ENCODE results near the gene KIAA1671. TPM values are rescaled to one million over a fixed set of nuclear protein-coding genes. Genes with fewer than 3 reads are reported as not detected.

KIAA1671 gene
- total and polyA plus RNA-seq, 2 of the 13 experiments (the other 11 are each of a cell fraction or from before 2014, with no cell fraction given), result 13.5 to 13.6 TPM

DNA sequence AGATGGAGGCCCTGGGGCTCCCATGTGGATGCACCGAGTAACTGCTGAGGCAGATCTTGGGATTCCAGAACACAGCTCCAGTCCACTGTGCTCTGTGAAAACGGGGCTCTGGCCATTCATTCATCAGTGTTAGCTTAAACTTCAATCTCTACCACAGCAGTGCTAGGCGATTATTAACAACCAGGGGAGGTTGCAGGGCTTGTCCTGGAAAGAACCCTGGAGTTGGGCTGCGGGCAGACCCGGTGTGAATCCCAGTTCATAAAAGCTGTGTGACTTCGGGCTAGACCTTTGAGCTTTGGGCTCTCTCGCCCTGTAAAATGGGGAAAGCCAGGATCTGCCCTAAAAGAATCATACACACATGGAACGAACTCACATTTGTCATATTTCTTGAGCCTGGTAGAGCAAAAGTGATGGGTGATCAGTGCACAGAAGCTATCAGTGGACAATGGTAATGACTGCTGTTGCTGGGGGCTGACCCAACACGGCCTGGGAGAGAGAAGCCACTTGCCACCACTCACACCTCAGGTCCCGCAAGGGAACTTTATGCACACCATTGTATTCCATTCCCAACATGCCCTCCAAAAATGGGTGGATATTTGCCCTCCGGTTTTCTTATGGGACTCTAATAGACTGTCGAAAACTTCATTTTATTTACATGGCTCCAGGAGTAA lies 231.6 kb downstream of the KIAA1671 start (continued):
- TF ChIP-seq HOXA9 (CRISPR knock-in tag; IDR thresholded peaks at IDR 0.05; ENCODE audit: borderline replicate concordance) (no peak), ZNF431 (CRISPR knock-in tag; IDR thresholded peaks at IDR 0.05; ENCODE audit: borderline replicate concordance, low read depth) (0 out of 2 replicates have a peak, but pooled peaks have one; percentile 27), SMAD3 (CRISPR knock-in tag; IDR thresholded peaks at IDR 0.05) (no peak), ZFP1 (CRISPR knock-in tag; IDR thresholded peaks at IDR 0.05) (no peak), RXRB (CRISPR knock-in tag; IDR thresholded peaks at IDR 0.05; ENCODE audit: borderline replicate concordance) (peak; percentile 58), NFE2 (CRISPR knock-in tag; IDR thresholded peaks at IDR 0.05) (no peak), BRD4 (CRISPR knock-in tag; IDR thresholded peaks at IDR 0.05) (no peak), ELF3 (CRISPR knock-in tag; IDR thresholded peaks at IDR 0.05) (no peak), CBX2 (IDR thresholded peaks at IDR 0.05; ENCODE audit: low read depth, low read length) (no peak), CBX2 (CRISPR knock-in tag; IDR thresholded peaks at IDR 0.05; ENCODE audit: low read depth) (no peak), MXD4 (CRISPR knock-in tag; IDR thresholded peaks at IDR 0.05) (no peak), ZNF615 (CRISPR knock-in tag; IDR thresholded peaks at IDR 0.05; ENCODE audit: borderline replicate concordance) (no peak), POLR2A (IDR thresholded peaks at IDR 0.05; ENCODE audit: insufficient read depth in 1 of 2, low read depth in 2 of 2, low read length in 2 of 2) (peak in 1 of 2 experiments; percentile 29; a peak in 1 of 4 replicates), TP53 (CRISPR knock-in tag; conservative IDR thresholded peaks at IDR 0.05) (no peak), DNMT1 (CRISPR knock-in tag; IDR thresholded peaks at IDR 0.05) (no peak)
- TF ChIP-seq, protein P1, sequence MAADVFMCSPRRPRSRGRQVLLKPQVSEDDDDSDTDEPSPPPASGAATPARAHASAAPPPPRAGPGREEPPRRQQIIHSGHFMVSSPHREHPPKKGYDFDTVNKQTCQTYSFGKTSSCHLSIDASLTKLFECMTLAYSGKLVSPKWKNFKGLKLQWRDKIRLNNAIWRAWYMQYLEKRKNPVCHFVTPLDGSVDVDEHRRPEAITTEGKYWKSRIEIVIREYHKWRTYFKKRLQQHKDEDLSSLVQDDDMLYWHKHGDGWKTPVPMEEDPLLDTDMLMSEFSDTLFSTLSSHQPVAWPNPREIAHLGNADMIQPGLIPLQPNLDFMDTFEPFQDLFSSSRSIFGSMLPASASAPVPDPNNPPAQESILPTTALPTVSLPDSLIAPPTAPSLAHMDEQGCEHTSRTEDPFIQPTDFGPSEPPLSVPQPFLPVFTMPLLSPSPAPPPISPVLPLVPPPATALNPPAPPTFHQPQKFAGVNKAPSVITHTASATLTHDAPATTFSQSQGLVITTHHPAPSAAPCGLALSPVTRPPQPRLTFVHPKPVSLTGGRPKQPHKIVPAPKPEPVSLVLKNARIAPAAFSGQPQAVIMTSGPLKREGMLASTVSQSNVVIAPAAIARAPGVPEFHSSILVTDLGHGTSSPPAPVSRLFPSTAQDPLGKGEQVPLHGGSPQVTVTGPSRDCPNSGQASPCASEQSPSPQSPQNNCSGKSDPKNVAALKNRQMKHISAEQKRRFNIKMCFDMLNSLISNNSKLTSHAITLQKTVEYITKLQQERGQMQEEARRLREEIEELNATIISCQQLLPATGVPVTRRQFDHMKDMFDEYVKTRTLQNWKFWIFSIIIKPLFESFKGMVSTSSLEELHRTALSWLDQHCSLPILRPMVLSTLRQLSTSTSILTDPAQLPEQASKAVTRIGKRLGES (CRISPR knock-in tag; IDR thresholded peaks at IDR 0.05; ENCODE audit: borderline replicate concordance), result no peak
- TF ChIP-seq, protein P2, sequence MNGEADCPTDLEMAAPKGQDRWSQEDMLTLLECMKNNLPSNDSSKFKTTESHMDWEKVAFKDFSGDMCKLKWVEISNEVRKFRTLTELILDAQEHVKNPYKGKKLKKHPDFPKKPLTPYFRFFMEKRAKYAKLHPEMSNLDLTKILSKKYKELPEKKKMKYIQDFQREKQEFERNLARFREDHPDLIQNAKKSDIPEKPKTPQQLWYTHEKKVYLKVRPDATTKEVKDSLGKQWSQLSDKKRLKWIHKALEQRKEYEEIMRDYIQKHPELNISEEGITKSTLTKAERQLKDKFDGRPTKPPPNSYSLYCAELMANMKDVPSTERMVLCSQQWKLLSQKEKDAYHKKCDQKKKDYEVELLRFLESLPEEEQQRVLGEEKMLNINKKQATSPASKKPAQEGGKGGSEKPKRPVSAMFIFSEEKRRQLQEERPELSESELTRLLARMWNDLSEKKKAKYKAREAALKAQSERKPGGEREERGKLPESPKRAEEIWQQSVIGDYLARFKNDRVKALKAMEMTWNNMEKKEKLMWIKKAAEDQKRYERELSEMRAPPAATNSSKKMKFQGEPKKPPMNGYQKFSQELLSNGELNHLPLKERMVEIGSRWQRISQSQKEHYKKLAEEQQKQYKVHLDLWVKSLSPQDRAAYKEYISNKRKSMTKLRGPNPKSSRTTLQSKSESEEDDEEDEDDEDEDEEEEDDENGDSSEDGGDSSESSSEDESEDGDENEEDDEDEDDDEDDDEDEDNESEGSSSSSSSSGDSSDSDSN (CRISPR knock-in tag; IDR thresholded peaks at IDR 0.05), result 0 out of 2 replicates have a peak, but pooled peaks have one; percentile 43
- TF ChIP-seq, protein P3, sequence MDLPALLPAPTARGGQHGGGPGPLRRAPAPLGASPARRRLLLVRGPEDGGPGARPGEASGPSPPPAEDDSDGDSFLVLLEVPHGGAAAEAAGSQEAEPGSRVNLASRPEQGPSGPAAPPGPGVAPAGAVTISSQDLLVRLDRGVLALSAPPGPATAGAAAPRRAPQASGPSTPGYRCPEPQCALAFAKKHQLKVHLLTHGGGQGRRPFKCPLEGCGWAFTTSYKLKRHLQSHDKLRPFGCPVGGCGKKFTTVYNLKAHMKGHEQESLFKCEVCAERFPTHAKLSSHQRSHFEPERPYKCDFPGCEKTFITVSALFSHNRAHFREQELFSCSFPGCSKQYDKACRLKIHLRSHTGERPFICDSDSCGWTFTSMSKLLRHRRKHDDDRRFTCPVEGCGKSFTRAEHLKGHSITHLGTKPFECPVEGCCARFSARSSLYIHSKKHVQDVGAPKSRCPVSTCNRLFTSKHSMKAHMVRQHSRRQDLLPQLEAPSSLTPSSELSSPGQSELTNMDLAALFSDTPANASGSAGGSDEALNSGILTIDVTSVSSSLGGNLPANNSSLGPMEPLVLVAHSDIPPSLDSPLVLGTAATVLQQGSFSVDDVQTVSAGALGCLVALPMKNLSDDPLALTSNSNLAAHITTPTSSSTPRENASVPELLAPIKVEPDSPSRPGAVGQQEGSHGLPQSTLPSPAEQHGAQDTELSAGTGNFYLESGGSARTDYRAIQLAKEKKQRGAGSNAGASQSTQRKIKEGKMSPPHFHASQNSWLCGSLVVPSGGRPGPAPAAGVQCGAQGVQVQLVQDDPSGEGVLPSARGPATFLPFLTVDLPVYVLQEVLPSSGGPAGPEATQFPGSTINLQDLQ (CRISPR knock-in tag; IDR thresholded peaks at IDR 0.05), result no peak
- TF ChIP-seq, protein P4, sequence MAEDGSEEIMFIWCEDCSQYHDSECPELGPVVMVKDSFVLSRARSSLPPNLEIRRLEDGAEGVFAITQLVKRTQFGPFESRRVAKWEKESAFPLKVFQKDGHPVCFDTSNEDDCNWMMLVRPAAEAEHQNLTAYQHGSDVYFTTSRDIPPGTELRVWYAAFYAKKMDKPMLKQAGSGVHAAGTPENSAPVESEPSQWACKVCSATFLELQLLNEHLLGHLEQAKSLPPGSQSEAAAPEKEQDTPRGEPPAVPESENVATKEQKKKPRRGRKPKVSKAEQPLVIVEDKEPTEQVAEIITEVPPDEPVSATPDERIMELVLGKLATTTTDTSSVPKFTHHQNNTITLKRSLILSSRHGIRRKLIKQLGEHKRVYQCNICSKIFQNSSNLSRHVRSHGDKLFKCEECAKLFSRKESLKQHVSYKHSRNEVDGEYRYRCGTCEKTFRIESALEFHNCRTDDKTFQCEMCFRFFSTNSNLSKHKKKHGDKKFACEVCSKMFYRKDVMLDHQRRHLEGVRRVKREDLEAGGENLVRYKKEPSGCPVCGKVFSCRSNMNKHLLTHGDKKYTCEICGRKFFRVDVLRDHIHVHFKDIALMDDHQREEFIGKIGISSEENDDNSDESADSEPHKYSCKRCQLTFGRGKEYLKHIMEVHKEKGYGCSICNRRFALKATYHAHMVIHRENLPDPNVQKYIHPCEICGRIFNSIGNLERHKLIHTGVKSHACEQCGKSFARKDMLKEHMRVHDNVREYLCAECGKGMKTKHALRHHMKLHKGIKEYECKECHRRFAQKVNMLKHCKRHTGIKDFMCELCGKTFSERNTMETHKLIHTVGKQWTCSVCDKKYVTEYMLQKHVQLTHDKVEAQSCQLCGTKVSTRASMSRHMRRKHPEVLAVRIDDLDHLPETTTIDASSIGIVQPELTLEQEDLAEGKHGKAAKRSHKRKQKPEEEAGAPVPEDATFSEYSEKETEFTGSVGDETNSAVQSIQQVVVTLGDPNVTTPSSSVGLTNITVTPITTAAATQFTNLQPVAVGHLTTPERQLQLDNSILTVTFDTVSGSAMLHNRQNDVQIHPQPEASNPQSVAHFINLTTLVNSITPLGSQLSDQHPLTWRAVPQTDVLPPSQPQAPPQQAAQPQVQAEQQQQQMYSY (CRISPR knock-in tag; IDR thresholded peaks at IDR 0.05), result peak; percentile 60
